Heart left ventricle (tissue), 16 donors: ENCODE data around the gene SLC19A1. TPM values are rescaled to one million over a fixed set of nuclear protein-coding genes. Genes with fewer than 3 reads are reported as not detected.

Source experiments
- ATAC-seq, 4 donors: fragments of 200-7000 bp; cut with Tn5 transposase; one replicate each; pipeline ENCODE4 v1.9.1; 2020 to 2022; ENCODE audit warnings: moderate library complexity in 4 of 4, mild to moderate bottlenecking in 3 of 4, moderate number of reproducible peaks in 1 of 4
- DNase-seq, 5 donors: peaks; one replicate each; pipeline ENCODE4 v3.0.0-alpha.2; 2020
- H3K27ac ChIP-seq, 12 donors: fragments of 200-600 bp; sonication (generic) in 4 of 12; one replicate each; pipeline versions ENCODE4 v1.5.0 to v1.8.0; 2016 to 2022; ENCODE audit warnings: mild to moderate bottlenecking in 2 of 12
- H3K27me3 ChIP-seq, 9 donors: fragments of 200-600 bp; sonication (generic) in 2 of 9; one replicate each; pipeline versions ENCODE4 v1.5.1 to v1.8.0; 2016 to 2022; ENCODE audit warnings: mild to moderate bottlenecking in 3 of 9
- H3K36me3 ChIP-seq, 9 donors: fragments of 200-600 bp; sonication (generic) in 2 of 9; one replicate each; pipeline versions ENCODE4 v1.5.0 to v1.8.0; 2018 to 2022; ENCODE audit warnings: mild to moderate bottlenecking in 2 of 9
- H3K4me1 ChIP-seq, 12 donors: fragments of 200-600 bp; sonication (generic) in 4 of 12; one replicate each; pipeline versions ENCODE4 v1.5.0 to v1.8.0; 2016 to 2022; ENCODE audit warnings: mild to moderate bottlenecking in 3 of 12
- H3K4me3 ChIP-seq, 12 donors: fragments of 200-600 bp; sonication (generic) in 4 of 12; one replicate each; pipeline versions ENCODE4 v1.5.0 to v1.8.0; 2017 to 2022; ENCODE audit warnings: mild to moderate bottlenecking in 9 of 12, moderate library complexity in 4 of 12
- H3K9me3 ChIP-seq, 12 donors: fragments of 200-600 bp; sonication (generic) in 4 of 12; one replicate each; pipeline versions ENCODE4 v1.5.0 to v1.8.0; 2016 to 2022; ENCODE audit warnings: mild to moderate bottlenecking in 1 of 12
- POLR2A ChIP-seq, 2 donors: fragments of 450-650 bp; IDR thresholded peaks; one replicate each; pipeline ENCODE4 v1.6.1; 2017; ENCODE audit warnings: antibody characterized with exemption in 2 of 2, mild to moderate bottlenecking in 2 of 2, moderate library complexity in 2 of 2
- WGBS, 4 donors: extraction: QIAGEN DNeasy Blood & Tissue Kit in 2 of 4; methylation state at CpG; one replicate each; pipeline versions ENCODE4 v1.1.5 to v1.1.7; 2013 to 2018; 5-methylcytosine and 5-hydroxymethylcytosine counted together
- intact Hi-C, 10 donors: fragments of 100-400 bp; cut with DNase I; formaldehyde crosslinking; loops; one replicate each; pipeline versions ENCODE4 v1.11.1 to v1.14.2; 2022
- polyA plus RNA-seq, 2 donors: library from polyadenylated mRNA; stranded (reverse); fragments of 200-250 nt; gene quantifications; one replicate each; pipeline ENCODE4 v1.2.3, GENCODE V29; 2013
- total RNA-seq, 9 donors: library from RNA; depleted of rRNA in 2 of 9; stranded (reverse); fragments of >200 nt in 2 of 9; fragmentation: NEBNext Ultra II Directional in 3 of 9; extraction: Animal tissue kit (Norgen Biotek cat#: 25700) in 3 of 9; gene quantifications; one replicate each; pipeline versions ENCODE4 v1.1.0 to v1.2.4, GENCODE V29; 2016 to 2023
- TF ChIP-seq, protein P1 (sequence below), 12 donors: fragments of 200-600 bp; sonication (generic) in 4 of 12; IDR thresholded peaks; one replicate each; pipeline versions ENCODE4 v1.5.0 to v1.8.0; 2018 to 2022; ENCODE audit warnings: antibody characterized with exemption in 12 of 12, mild to moderate bottlenecking in 5 of 12
- donor health status: ischemic (EF 13 %, LVEDD 7.1; RV severe dilation, severe dysfunction).
- donor health status: healthy with polysubstance abuse.
- donor health status: DM: no; HTN: yes; CAD: no.
- donor health status: DM: no; HTN: no; CAD: no.
- donor health status: ischemic (EF 25% LVEDD 6.9; RV normal size, moderate dysfunction).
- donor health status: ischemic (EF 25% LVEDD 5.7; RV mildly dilated, moderate dysfunction).
- donor health status: healthy.
- donor health status: DM: yes; HTN: yes; CAD: no.
- donor health status: ischemic (EF 35%, LVEDD 5.7; RV mildly dilated, moderate dysfunction).
- donor health status: nonischemic (EF 11% LVEDD 7.7; RV severe dilation, severe dysfunction).
- donor health status: DM: yes; HTN: yes; CAD: no.
- donor health status: PGD.
- donor health status: ischemic (EF 29% LVEDD 5.4; RV normal size, mild dysfunction).
- donor health status: nonischemic (EF 23%, LVEDD 6.1; RV moderate dilation, normal function).

SLC19A1 gene
- total and polyA plus RNA-seq, 11 donors, result 2.4 to 7.0 (median 3.5) TPM

DNA sequence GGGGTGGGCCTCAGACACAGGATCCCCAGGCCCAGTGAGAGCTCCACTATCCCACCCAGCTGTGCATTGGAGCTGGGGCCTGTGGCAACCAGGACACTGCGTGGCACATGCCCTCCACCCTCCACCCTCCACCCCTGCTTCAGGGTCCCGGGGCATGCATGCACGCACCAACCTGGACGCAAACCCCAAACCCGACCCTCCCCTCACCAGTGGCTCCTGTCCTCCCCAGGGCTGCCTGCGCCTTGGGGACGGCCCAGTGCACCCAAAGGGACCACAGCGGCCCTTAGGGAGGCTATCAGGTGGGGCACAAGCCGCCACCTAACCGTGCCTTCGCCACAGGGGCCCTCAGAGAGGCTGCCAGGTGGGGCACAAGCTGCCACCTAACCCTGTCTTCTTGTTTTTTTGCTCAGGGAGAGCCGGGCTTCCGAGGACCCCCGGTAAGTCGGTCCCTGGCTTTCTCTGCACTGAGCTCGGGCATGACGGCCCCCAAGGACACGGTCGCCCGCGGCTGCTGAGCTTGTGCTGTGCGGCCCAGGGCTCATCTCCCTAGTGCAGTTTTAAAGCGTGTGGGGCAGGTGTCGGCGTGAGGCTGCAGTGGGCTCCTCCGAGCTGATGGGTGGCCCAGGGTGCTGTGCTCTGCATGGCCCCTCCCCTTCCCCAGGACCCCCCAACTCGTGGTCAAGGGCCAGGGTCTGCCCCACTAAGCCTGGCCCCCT, 47.9 kb downstream of the SLC19A1 start:
- 90 to 97% (median 94%) methylated on average over 14 to 27 of the region's 27 CpGs for whole genome bisulfite sequencing, 4 donors
- DNase-seq (peak in 1 of 5 donors; percentile 59), ATAC-seq (no peak)
- H3K27ac ChIP-seq, result no peak overlapping the region
- intact Hi-C loops, result no loop called here
- no peaks in the 10 kb centered on the region for H3K9me3 ChIP-seq
- no peaks in the 10 kb centered on the region for H3K27me3 ChIP-seq
- no peaks in the 10 kb centered on the region for H3K4me1 ChIP-seq
- H3K4me3 ChIP-seq, result no peak overlapping the region
- TF ChIP-seq, protein P1, sequence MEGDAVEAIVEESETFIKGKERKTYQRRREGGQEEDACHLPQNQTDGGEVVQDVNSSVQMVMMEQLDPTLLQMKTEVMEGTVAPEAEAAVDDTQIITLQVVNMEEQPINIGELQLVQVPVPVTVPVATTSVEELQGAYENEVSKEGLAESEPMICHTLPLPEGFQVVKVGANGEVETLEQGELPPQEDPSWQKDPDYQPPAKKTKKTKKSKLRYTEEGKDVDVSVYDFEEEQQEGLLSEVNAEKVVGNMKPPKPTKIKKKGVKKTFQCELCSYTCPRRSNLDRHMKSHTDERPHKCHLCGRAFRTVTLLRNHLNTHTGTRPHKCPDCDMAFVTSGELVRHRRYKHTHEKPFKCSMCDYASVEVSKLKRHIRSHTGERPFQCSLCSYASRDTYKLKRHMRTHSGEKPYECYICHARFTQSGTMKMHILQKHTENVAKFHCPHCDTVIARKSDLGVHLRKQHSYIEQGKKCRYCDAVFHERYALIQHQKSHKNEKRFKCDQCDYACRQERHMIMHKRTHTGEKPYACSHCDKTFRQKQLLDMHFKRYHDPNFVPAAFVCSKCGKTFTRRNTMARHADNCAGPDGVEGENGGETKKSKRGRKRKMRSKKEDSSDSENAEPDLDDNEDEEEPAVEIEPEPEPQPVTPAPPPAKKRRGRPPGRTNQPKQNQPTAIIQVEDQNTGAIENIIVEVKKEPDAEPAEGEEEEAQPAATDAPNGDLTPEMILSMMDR (IDR thresholded peaks at IDR 0.05), result no peak
- TF ChIP-seq POLR2A (IDR thresholded peaks at IDR 0.05), result no peak
- peaks cover 0 to 78% (median 49%) of the 10 kb centered on the region in 9 donors for H3K36me3 ChIP-seq

DNA sequence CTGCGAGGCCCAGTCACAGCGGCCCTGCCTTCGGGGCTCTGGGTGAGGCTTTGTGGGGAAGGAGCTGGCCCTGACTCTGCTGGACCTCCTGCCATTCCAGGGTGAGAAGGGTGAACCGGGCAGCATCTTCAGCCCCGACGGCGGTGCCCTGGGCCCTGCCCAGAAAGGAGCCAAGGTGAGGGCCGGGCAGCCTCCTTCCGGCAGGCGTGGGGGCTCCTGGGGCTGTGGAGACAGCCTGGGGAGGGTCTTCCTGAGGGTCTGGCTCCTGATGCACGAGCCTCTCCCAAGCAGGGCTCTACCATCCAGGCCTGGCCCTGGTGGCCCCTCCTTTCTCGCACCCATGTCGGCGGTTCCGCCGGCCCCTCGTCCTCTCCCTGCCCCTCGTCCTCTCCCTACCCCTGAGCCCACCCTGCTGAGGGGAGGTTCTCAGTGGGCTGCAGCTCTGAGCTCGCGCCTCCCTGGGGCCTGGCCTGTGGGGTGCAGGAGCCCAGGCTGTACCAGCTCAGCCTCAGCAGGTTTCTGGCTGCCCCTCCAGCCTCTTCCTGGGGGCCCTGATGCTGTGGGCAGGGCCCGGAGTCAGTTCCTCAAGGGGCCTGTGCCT, 48.7 kb downstream of the SLC19A1 start:
- no peaks in the 10 kb centered on the region for H3K4me1 ChIP-seq
- intact Hi-C loops, result no loop called here
- H3K27ac ChIP-seq, result no peak overlapping the region
- WGBS, 4 donors, result 90 to 97% (median 95%) methylated on average over 10 to 21 of the region's 21 CpGs
- TF ChIP-seq, protein P1 (IDR thresholded peaks at IDR 0.05), result no peak
- TF ChIP-seq POLR2A (IDR thresholded peaks at IDR 0.05), result no peak
- no peaks in the 10 kb centered on the region for H3K27me3 ChIP-seq
- peaks cover 0 to 73% (median 42%) of the 10 kb centered on the region in 9 donors for H3K36me3 ChIP-seq
- H3K4me3 ChIP-seq, result no peak overlapping the region
- no peaks in the 10 kb centered on the region for H3K9me3 ChIP-seq
- DNase-seq (no peak), ATAC-seq (no peak)

DNA sequence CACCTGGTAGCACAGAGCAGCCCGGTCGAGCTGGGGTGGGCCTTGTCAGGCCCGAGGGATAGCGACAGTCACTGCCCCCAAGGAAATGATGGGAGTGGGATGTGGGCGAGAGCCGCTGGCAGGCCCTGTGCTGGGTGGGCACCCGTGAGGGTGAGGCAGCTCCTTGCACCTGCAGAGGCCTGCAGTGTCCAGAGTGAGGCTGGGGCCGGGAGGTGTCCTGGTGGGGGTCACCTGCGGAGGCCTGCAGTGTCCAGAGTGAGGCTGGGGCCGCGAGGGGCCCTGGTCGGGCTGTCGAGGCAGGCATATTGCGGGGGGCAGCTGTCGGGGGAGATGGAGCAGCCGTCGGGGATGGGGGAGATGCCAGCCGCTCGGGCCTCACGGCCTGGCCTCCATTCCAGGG, 49.5 kb downstream of the SLC19A1 start:
- TF ChIP-seq, protein P1 (IDR thresholded peaks at IDR 0.05), result no peak
- no peak for TF ChIP-seq POLR2A (IDR thresholded peaks at IDR 0.05)
- 90 to 96% (median 93%) methylated on average over 16 to 20 of the region's 20 CpGs for WGBS, 4 donors
- DNase-seq (no peak), ATAC-seq (no peak)
- intact Hi-C loops, result no loop called here
- H3K27me3 ChIP-seq, result no peaks in the 10 kb centered on the region
- H3K9me3 ChIP-seq, result no peaks in the 10 kb centered on the region
- H3K4me3 ChIP-seq, result no peak overlapping the region
- H3K4me1 ChIP-seq, result no peaks in the 10 kb centered on the region
- H3K27ac ChIP-seq, result no peak overlapping the region
- H3K36me3 ChIP-seq, result peaks cover 0 to 65% (median 38%) of the 10 kb centered on the region in 9 donors

DNA sequence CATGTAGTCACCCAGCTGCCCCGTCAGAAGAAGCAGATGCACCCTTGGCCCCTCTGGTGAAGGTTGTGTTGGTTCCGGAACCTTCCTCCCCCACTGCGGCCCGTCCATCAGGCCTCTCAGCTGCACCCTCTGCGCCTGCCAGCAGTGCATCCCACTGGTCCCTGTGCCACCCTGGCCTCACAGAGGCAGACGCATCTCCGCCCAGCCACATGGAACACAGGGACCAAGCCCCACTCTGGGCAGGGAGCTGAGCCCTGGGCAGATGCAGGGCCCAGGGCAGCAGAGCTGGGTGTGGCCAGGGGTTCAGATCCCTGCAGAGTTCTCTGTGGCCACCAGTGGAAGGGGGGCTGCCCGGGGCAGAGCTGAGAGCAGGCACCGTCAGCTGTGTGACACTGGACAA, 50.6 kb downstream of the SLC19A1 start:
- DNase-seq (no peak), ATAC-seq (no peak)
- Histone ChIP-seq H3K27ac (no peak overlapping the region), H3K4me1 (no peaks in the 10 kb centered on the region), H3K9me3 (no peaks in the 10 kb centered on the region), H3K36me3 (peaks cover 0 to 65% (median 30%) of the 10 kb centered on the region in 9 donors), H3K27me3 (no peaks in the 10 kb centered on the region), H3K4me3 (no peak overlapping the region)
- 97 to 98% (median 97%) methylated on average over 7 to 9 of the region's 9 CpGs for WGBS, 4 donors
- intact Hi-C loops, result no loop called here
- no peak for TF ChIP-seq POLR2A (IDR thresholded peaks at IDR 0.05)
- TF ChIP-seq, protein P1 (IDR thresholded peaks at IDR 0.05), result no peak
